ENCODE results near the gene PPP1R2C.

- TF ChIP-seq CTCF (IDR thresholded peaks at IDR 0.05), result no peak
- TF ChIP-seq POLR2A (IDR thresholded peaks at IDR 0.05), result no peak
Observed at GRCh38 chrX:42740456-42740855, 37.5 kb downstream of the PPP1R2C start.

Data from esophagus squamous epithelium (tissue), 4 donors.